ENCODE measurements around the gene CD300E. TPM values are rescaled to one million over a fixed set of nuclear protein-coding genes. Genes with fewer than 3 reads are reported as not detected.
A peak's percentile ranks its signal among the peaks of the same experiment; 100 is the strongest.

CD300E gene
- polyA plus RNA-seq, 1 experiment: not detected

DNA sequence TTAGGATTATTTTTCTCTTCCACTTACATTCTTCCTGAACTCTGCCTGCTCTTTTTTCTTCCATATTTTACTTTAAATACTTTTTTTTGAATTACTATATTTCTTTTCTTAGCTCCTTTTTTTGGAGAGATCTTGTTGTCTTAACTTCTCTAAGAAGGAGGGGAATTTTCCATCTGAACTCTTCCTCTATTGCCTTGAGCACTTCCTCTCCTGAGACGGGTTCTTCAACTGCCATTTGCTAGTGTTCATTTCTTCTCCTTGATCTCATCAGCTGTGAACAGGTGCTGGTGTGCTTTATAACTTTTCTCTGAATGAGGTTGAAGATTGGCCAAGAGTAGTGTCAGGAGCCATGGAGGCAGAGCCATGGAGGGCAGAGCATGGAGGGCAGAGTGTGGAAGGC is 16.3 kb downstream of the CD300E start:
- CTCF ChIA-PET: interaction anchor here (0.6 kb wide), 1 partner anchor 245 kb away, joined by 3 read pairs; no protein-coding TSS in a partner anchor
- no peaks in the 10 kb centered on the region for H3K27me3 ChIP-seq (ENCODE audit: control insufficient read depth, insufficient read depth, low read length)
- no peaks in the 10 kb centered on the region for H3K36me3 ChIP-seq (ENCODE audit: control insufficient read depth, insufficient read depth, low read length)
- TF ChIP-seq, protein P1, sequence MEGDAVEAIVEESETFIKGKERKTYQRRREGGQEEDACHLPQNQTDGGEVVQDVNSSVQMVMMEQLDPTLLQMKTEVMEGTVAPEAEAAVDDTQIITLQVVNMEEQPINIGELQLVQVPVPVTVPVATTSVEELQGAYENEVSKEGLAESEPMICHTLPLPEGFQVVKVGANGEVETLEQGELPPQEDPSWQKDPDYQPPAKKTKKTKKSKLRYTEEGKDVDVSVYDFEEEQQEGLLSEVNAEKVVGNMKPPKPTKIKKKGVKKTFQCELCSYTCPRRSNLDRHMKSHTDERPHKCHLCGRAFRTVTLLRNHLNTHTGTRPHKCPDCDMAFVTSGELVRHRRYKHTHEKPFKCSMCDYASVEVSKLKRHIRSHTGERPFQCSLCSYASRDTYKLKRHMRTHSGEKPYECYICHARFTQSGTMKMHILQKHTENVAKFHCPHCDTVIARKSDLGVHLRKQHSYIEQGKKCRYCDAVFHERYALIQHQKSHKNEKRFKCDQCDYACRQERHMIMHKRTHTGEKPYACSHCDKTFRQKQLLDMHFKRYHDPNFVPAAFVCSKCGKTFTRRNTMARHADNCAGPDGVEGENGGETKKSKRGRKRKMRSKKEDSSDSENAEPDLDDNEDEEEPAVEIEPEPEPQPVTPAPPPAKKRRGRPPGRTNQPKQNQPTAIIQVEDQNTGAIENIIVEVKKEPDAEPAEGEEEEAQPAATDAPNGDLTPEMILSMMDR (IDR thresholded peaks at IDR 0.05; ENCODE audit: insufficient read depth, low read depth, low read length): no peak
- POLR2A ChIA-PET: no interaction called here
- no peak overlapping the region for H3K4me3 ChIP-seq (ENCODE audit: low read depth, low read length)
- DNase-seq (ENCODE audit: low read depth): no peak

DNA sequence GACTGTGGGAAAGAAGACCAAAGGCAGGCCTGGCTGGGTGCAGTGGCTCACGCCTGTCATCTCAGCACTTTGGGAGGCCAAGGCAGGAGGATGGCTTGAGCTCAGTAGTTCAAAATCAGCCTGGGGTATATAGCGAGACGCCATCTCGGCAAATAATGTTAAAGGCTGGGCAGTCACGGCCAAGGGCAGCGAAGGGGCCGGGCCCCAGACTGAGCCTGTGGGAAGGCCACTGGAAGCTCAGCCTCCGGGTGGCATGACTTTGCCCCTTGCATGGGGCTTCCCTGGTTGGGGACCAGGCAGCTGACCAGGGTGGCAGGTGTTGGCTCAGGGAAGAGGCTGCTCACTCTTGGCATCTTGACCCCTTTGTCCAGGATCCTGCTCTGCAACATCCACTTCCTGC is 17.5 kb downstream of the CD300E start:
- DNase-seq (ENCODE audit: low read depth): no peak
- H3K36me3 ChIP-seq (ENCODE audit: control insufficient read depth, insufficient read depth, low read length): no peaks in the 10 kb centered on the region
- CTCF ChIA-PET: no interaction called here
- no peak overlapping the region for H3K4me3 ChIP-seq (ENCODE audit: low read depth, low read length)
- TF ChIP-seq, protein P1 (IDR thresholded peaks at IDR 0.05; ENCODE audit: insufficient read depth, low read depth, low read length): no peak
- POLR2A ChIA-PET: no interaction called here
- H3K27me3 ChIP-seq (ENCODE audit: control insufficient read depth, insufficient read depth, low read length): no peaks in the 10 kb centered on the region

DNA sequence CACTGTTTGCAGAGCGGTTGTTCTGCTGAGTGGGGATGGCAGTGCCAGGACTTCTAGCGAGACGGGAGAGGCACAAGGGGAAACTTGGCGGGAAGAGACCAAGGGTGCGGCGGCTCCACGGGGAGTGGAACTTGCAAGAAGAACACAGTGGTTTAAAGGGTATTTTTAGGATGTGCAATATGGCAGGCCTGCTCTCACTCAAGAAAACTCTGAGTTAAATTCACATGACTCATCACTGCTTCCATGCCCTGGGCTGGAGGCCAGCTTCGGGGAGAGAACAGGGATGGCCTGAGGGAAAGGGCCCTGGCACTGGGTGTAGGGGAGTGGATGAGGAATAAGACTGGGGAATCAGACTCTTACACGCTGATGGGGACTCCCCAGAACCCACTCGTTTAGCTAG is 18.2 kb downstream of the CD300E start:
- H3K4me3 ChIP-seq (ENCODE audit: low read depth, low read length): no peak overlapping the region
- ChIA-PET POLR2A (no interaction called here), CTCF (no interaction called here)
- TF ChIP-seq, protein P1 (IDR thresholded peaks at IDR 0.05; ENCODE audit: insufficient read depth, low read depth, low read length): no peak
- peak; percentile 5 for DNase-seq (ENCODE audit: low read depth)
- H3K36me3 ChIP-seq (ENCODE audit: control insufficient read depth, insufficient read depth, low read length): no peaks in the 10 kb centered on the region
- H3K27me3 ChIP-seq (ENCODE audit: control insufficient read depth, insufficient read depth, low read length): no peaks in the 10 kb centered on the region

DNA sequence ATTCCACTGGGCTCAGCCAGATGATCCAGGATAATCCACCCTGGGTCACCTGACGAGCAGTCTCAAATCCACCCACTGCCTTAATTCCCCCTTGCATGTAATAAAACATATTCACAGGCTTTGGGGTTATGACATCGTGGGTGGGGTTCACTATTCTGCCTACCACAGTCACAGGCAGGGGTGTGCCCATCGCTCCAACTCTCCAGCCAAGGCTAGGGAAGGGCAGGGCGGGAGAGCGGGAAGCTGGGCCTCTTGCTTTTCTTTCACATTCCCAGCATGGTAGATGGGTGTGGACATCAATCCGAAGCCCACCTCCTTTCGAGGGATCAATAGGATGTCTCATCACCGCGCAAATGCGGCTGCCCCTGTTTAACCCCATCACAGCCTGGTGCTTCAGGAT is 18.8 kb downstream of the CD300E start:
- DNase-seq (ENCODE audit: low read depth): no peak
- H3K36me3 ChIP-seq (ENCODE audit: control insufficient read depth, insufficient read depth, low read length): no peaks in the 10 kb centered on the region
- TF ChIP-seq, protein P1 (IDR thresholded peaks at IDR 0.05; ENCODE audit: insufficient read depth, low read depth, low read length): no peak
- ChIA-PET CTCF (no interaction called here), POLR2A (no interaction called here)
- no peaks in the 10 kb centered on the region for H3K27me3 ChIP-seq (ENCODE audit: control insufficient read depth, insufficient read depth, low read length)
- no peak overlapping the region for H3K4me3 ChIP-seq (ENCODE audit: low read depth, low read length)

DNA sequence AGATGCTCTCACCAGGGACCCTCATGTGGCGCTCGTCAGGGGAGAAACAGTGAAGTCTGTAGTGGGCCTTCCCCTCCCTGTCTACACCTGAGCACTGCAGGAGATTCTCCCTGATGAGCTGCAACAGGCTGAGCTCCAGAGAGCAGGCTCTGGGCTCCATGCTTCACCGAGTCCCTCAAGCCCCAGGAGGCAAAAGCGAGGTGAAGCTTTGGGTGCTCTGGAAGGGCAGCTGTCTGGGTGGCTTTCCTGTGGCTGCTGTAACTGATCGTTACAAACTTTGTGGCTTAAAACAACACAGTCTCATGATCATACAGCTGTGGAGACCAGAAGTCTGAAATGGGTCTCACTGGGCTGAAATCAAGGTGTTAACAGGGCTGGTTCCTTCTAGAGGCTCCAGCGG is 19.3 kb downstream of the CD300E start:
- no peaks in the 10 kb centered on the region for H3K27me3 ChIP-seq (ENCODE audit: control insufficient read depth, insufficient read depth, low read length)
- H3K36me3 ChIP-seq (ENCODE audit: control insufficient read depth, insufficient read depth, low read length): no peaks in the 10 kb centered on the region
- ChIA-PET POLR2A (no interaction called here), CTCF (no interaction called here)
- no peak overlapping the region for H3K4me3 ChIP-seq (ENCODE audit: low read depth, low read length)
- TF ChIP-seq, protein P1 (IDR thresholded peaks at IDR 0.05; ENCODE audit: insufficient read depth, low read depth, low read length): no peak
- no peak for DNase-seq (ENCODE audit: low read depth)

Measured in BJ (cell line).